ENCODE measurements around the gene PLCB2.

PLCB2 gene

GRCh38 chr15:40267670-40268069 is 40.1 kb downstream of the PLCB2 start:
- DNase-seq (ENCODE audit: low read depth): no peak

- peak; percentile 77 for DNase-seq (ENCODE audit: low read depth)
These were observed 40.9 kb downstream of the PLCB2 start for GRCh38 chr15:40266828-40267304.

- DNase-seq (ENCODE audit: low read depth): no peak
These were observed 41.9 kb downstream of the PLCB2 start for GRCh38 chr15:40265875-40266274.

GRCh38 chr15:40265355-40265754 is 42.4 kb downstream of the PLCB2 start:
- no peak for DNase-seq (ENCODE audit: low read depth)

- no peak for DNase-seq (ENCODE audit: low read depth)
These were observed 43.2 kb downstream of the PLCB2 start for GRCh38 chr15:40264321-40265153.

GRCh38 chr15:40263024-40263754 is 44.5 kb downstream of the PLCB2 start:
- no peak for DNase-seq (ENCODE audit: low read depth)

- DNase-seq (ENCODE audit: low read depth): no peak
These were observed 48.7 kb downstream of the PLCB2 start for GRCh38 chr15:40259021-40259420.

- DNase-seq (ENCODE audit: low read depth): no peak
These were observed 49.2 kb downstream of the PLCB2 start for GRCh38 chr15:40258544-40258943.

GRCh38 chr15:40257656-40258450 is 49.9 kb downstream of the PLCB2 start:
- no peak for DNase-seq (ENCODE audit: low read depth)

GRCh38 chr15:40256638-40257235 is 51.0 kb downstream of the PLCB2 start:
- DNase-seq (ENCODE audit: low read depth): no peak

- DNase-seq (ENCODE audit: low read depth): no peak
These were observed 52.7 kb downstream of the PLCB2 start for GRCh38 chr15:40255033-40255432.

GRCh38 chr15:40254452-40254851 is 53.3 kb downstream of the PLCB2 start:
- no peak for DNase-seq (ENCODE audit: low read depth)

- no peak for DNase-seq (ENCODE audit: low read depth)
These were observed 54.5 kb downstream of the PLCB2 start for GRCh38 chr15:40253167-40253790.

- DNase-seq (ENCODE audit: low read depth): no peak
These were observed 55.1 kb downstream of the PLCB2 start for GRCh38 chr15:40252438-40253166.

GRCh38 chr15:40252141-40252437 is 55.6 kb downstream of the PLCB2 start:
- no peak for DNase-seq (ENCODE audit: low read depth)

- DNase-seq (ENCODE audit: low read depth): no peak
These were observed 56.1 kb downstream of the PLCB2 start for GRCh38 chr15:40251486-40252140.

- DNase-seq (ENCODE audit: low read depth): no peak
These were observed 56.8 kb downstream of the PLCB2 start for GRCh38 chr15:40250771-40251483.

- DNase-seq (ENCODE audit: low read depth): no peak
These were observed 57.5 kb downstream of the PLCB2 start for GRCh38 chr15:40250304-40250656.

- no peak for DNase-seq (ENCODE audit: low read depth)
These were observed 58.0 kb downstream of the PLCB2 start for GRCh38 chr15:40249477-40250303.

Measured in HS-27A (cell line).